MM.1S (cell line): ENCODE measurements around the gene LRRC17.

ENCODE experiments used
- DNase-seq: peaks from one replicate; pipeline ENCODE4 v3.0.0-alpha.2; 2015
- H2AFZ ChIP-seq: fragments of 300-600 bp; sonication (generic); 2 replicates; pipeline ENCODE4 v1.6.0; 2016; ENCODE audit warnings: antibody characterized with exemption, low read length
- H3F3A ChIP-seq: fragments of 300-600 bp; sonication (generic); 2 replicates; pipeline ENCODE4 v1.6.1; 2016; ENCODE audit warnings: mild to moderate bottlenecking, antibody characterized with exemption, low read length, moderate library complexity, mixed read lengths; ENCODE audit not compliant: insufficient read depth
- H3K27ac ChIP-seq: fragments of 300-600 bp; sonication (generic); 2 replicates; pipeline ENCODE4 v1.5.1; 2016; ENCODE audit warnings: mild to moderate bottlenecking, low read length
- H3K27me3 ChIP-seq: fragments of 300-600 bp; sonication (generic); replicated peaks from 2 replicates; pipeline ENCODE4 v1.6.0; 2016; ENCODE audit warnings: low read length; ENCODE audit not compliant: insufficient read depth
- H3K36me3 ChIP-seq: fragments of 300-600 bp; sonication (generic); replicated peaks from 2 replicates; pipeline ENCODE4 v1.6.1; 2016; ENCODE audit warnings: mild to moderate bottlenecking, low read length, mixed read lengths; ENCODE audit not compliant: insufficient read depth
- H3K4me1 ChIP-seq: fragments of 300-600 bp; sonication (generic); 2 replicates; pipeline ENCODE4 v1.6.1; 2016; ENCODE audit warnings: low read length, mixed read lengths
- H3K4me2 ChIP-seq: fragments of 300-600 bp; sonication (generic); 2 replicates; pipeline ENCODE4 v1.6.0; 2016; ENCODE audit warnings: low read depth, low read length
- H3K4me3 ChIP-seq: fragments of 300-600 bp; sonication (generic); 2 replicates; pipeline ENCODE4 v1.5.1; 2016; ENCODE audit warnings: low read length, mixed read lengths
- H3K79me2 ChIP-seq: fragments of 300-600 bp; sonication (generic); 2 replicates; pipeline ENCODE4 v1.6.1; 2016; ENCODE audit warnings: mixed run types, low read length, mixed read lengths
- H3K9ac ChIP-seq: fragments of 300-600 bp; sonication (generic); 2 replicates; pipeline ENCODE4 v1.6.1; 2016; ENCODE audit warnings: low read length, mixed read lengths
- H3K9me2 ChIP-seq: fragments of 300-600 bp; sonication (generic); replicated peaks from 2 replicates; pipeline ENCODE4 v1.6.1; 2016; ENCODE audit warnings: mild to moderate bottlenecking, low read length, mixed read lengths; ENCODE audit not compliant: insufficient read depth
- H3K9me3 ChIP-seq: fragments of 300-600 bp; sonication (generic); replicated peaks from 2 replicates; pipeline ENCODE4 v1.6.1; 2016; ENCODE audit warnings: mild to moderate bottlenecking, low read length, mixed read lengths; ENCODE audit not compliant: insufficient read depth
- H4K20me1 ChIP-seq: fragments of 300-600 bp; sonication (generic); 2 replicates; pipeline ENCODE4 v1.6.1; 2016; ENCODE audit warnings: mild to moderate bottlenecking, low read length, moderate library complexity, mixed read lengths; ENCODE audit not compliant: insufficient read depth
- CTCF ChIP-seq: fragments of 300-600 bp; sonication (generic); IDR thresholded peaks from 2 replicates; pipeline ENCODE4 v1.5.1; 2016; ENCODE audit warnings: antibody characterized with exemption, low read length, mixed read lengths
- EZH2 ChIP-seq: fragments of 300-600 bp; sonication (generic); optimal IDR thresholded peaks from 2 replicates; pipeline ENCODE3; 2017; ENCODE audit warnings: low read depth, mild to moderate bottlenecking, antibody characterized with exemption, low read length, mixed read lengths
- EZH2phosphoT487 ChIP-seq: fragments of 300-600 bp; sonication (generic); IDR thresholded peaks from 2 replicates; pipeline ENCODE4 v1.6.1; 2018; ENCODE audit warnings: antibody characterized with exemption, low read length

LRRC17 gene

GRCh38 chr7:102935450-102936115 is 22.8 kb downstream of the LRRC17 start:
- H3K4me2 ChIP-seq = no peak overlapping the region
- H3K36me3 ChIP-seq = no peaks in the 10 kb centered on the region
- H4K20me1 ChIP-seq = no peaks in the 10 kb centered on the region
- H3K27me3 ChIP-seq = no peaks in the 10 kb centered on the region
- no peaks in the 10 kb centered on the region for H3K9me2 ChIP-seq
- no peak overlapping the region for H3K4me3 ChIP-seq
- no peak for TF ChIP-seq CTCF
- TF ChIP-seq EZH2phosphoT487 = no peak
- no peak for TF ChIP-seq EZH2
- H3K4me1 ChIP-seq = no peaks in the 10 kb centered on the region
- H3K9me3 ChIP-seq = no peaks in the 10 kb centered on the region
- no peak for DNase-seq
- H3K79me2 ChIP-seq = no peaks in the 10 kb centered on the region
- H3K9ac ChIP-seq = no peak overlapping the region
- H3F3A ChIP-seq = no peaks in the 10 kb centered on the region
- no peak overlapping the region for H2AFZ ChIP-seq
- H3K27ac ChIP-seq = no peak overlapping the region

DNA sequence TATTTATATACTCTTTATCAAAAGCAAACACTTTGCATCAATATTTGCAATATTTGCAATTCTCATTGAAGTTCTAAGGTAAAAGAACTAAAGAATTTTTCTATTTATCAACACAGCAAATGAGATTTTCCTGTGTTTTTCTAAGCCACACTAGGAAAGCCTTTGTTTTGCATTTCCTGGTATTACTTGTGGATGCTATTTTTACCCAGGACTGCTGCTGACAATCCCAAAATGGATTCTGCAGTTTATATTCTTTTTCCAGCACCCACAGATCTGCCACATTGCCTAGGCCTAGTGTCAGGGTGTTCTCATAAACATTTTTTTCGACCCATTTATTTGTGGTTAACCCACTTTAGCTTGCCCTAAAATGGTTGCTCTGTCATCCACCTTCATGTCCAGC is 25.9 kb downstream of the LRRC17 start:
- Histone ChIP-seq H3K4me3 (no peak overlapping the region), H3K79me2 (no peaks in the 10 kb centered on the region), H3K9me2 (no peaks in the 10 kb centered on the region), H4K20me1 (no peaks in the 10 kb centered on the region), H2AFZ (no peak overlapping the region), H3K4me1 (no peaks in the 10 kb centered on the region), H3K27me3 (no peaks in the 10 kb centered on the region), H3K4me2 (no peak overlapping the region), H3K9me3 (no peaks in the 10 kb centered on the region), H3K36me3 (no peaks in the 10 kb centered on the region), H3F3A (no peaks in the 10 kb centered on the region), H3K9ac (no peak overlapping the region), H3K27ac (no peak overlapping the region)
- TF ChIP-seq EZH2 (no peak), CTCF (no peak), EZH2phosphoT487 (no peak)
- no peak for DNase-seq

- no peak for DNase-seq
- Histone ChIP-seq H3K9me2 (no peaks in the 10 kb centered on the region), H3K9ac (no peak overlapping the region), H2AFZ (no peak overlapping the region), H3K79me2 (no peaks in the 10 kb centered on the region), H3K4me1 (no peaks in the 10 kb centered on the region), H3K4me3 (no peak overlapping the region), H3K27me3 (no peaks in the 10 kb centered on the region), H3F3A (no peaks in the 10 kb centered on the region), H4K20me1 (no peaks in the 10 kb centered on the region), H3K36me3 (no peaks in the 10 kb centered on the region), H3K9me3 (no peaks in the 10 kb centered on the region), H3K27ac (no peak overlapping the region), H3K4me2 (no peak overlapping the region)
- no peak for TF ChIP-seq EZH2phosphoT487
- TF ChIP-seq EZH2 = no peak
- TF ChIP-seq CTCF = no peak
These were observed 29.5 kb downstream of the LRRC17 start for GRCh38 chr7:102942181-102942866.
